ENCODE measurements around the gene RAI1.

RAI1 gene

DNA sequence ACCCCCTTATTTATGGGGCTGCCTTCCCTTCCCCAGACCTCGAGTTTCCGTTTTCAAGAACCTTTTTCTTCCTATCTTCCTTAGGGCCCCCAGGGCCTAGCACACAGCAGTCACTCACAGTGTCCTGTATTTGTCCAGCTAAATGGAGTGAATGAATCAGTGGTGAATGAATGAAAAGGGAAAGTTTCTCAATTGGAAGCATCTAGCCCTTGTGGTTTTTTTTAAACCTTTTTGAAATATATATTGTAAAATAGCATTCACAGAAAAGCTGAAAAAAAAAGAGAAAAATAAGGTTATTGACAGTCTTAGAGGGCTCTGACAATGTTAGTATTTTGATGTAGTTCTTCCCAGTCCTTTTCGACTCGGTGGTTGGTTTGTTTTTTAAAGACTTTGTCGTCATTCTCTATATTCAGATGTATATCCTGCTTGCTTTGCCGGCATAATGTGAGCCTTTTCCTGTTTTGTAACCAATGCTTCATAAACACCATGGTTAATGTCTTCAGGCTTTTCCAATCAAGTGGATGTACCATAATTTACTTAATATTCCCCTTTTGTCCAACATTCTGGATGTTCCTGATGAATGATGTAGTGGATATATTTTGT is 45.3 kb downstream of the RAI1 start:
- H3K27me3 ChIP-seq (ENCODE audit: control insufficient read depth, insufficient read depth, low read length) = no peaks in the 10 kb centered on the region
- H3K4me3 ChIP-seq (ENCODE audit: low read depth, low read length) = no peak overlapping the region
- H3K9ac ChIP-seq = no peak overlapping the region
- H3K4me1 ChIP-seq = peaks cover 15% of the 10 kb centered on the region
- TF ChIP-seq, protein P1, sequence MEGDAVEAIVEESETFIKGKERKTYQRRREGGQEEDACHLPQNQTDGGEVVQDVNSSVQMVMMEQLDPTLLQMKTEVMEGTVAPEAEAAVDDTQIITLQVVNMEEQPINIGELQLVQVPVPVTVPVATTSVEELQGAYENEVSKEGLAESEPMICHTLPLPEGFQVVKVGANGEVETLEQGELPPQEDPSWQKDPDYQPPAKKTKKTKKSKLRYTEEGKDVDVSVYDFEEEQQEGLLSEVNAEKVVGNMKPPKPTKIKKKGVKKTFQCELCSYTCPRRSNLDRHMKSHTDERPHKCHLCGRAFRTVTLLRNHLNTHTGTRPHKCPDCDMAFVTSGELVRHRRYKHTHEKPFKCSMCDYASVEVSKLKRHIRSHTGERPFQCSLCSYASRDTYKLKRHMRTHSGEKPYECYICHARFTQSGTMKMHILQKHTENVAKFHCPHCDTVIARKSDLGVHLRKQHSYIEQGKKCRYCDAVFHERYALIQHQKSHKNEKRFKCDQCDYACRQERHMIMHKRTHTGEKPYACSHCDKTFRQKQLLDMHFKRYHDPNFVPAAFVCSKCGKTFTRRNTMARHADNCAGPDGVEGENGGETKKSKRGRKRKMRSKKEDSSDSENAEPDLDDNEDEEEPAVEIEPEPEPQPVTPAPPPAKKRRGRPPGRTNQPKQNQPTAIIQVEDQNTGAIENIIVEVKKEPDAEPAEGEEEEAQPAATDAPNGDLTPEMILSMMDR (IDR thresholded peaks at IDR 0.05) = no peak
- no peaks in the 10 kb centered on the region for H3K36me3 ChIP-seq (ENCODE audit: control insufficient read depth, insufficient read depth, low read length)
- no peak overlapping the region for H3K27ac ChIP-seq
- no peak overlapping the region for H3K4me2 ChIP-seq (ENCODE audit: low read length)
- no peaks in the 10 kb centered on the region for H3K9me3 ChIP-seq (ENCODE audit: control insufficient read depth, low read length)
- H3K79me2 ChIP-seq = peaks cover 94% of the 10 kb centered on the region
- H2AFZ ChIP-seq = no peak overlapping the region

DNA sequence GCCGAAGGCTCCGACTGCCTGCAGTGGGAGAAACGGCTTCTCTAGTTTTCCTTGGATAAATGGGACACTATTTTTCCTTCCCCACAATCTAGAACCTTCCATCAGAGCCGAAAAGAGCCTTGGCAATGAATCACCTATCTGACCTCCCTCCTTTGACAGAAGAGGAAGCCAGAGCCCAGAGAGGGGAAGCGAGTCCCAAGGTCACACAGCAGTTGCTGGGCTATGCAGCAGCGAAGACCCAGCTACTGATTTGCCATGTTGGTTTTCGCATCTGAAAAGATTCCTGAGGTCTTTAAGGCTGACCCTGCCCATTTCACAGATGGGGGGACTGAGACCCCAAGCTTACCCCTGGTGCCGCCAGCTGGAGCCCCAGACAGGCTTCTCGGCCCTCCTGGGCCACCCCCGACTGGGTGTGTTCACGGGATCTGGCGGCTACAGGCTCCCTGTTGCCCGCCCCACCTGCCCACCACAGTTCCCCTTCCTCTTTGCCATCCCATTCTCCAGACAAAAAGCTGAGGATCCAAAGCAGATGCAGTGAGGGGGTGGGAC is 45.9 kb downstream of the RAI1 start:
- no peaks in the 10 kb centered on the region for H3K36me3 ChIP-seq (ENCODE audit: control insufficient read depth, insufficient read depth, low read length)
- H2AFZ ChIP-seq = no peak overlapping the region
- no peak overlapping the region for H3K9ac ChIP-seq
- peaks cover 15% of the 10 kb centered on the region for H3K4me1 ChIP-seq
- no peaks in the 10 kb centered on the region for H3K27me3 ChIP-seq (ENCODE audit: control insufficient read depth, insufficient read depth, low read length)
- H3K4me3 ChIP-seq (ENCODE audit: low read depth, low read length) = no peak overlapping the region
- H3K79me2 ChIP-seq = peaks cover 93% of the 10 kb centered on the region
- TF ChIP-seq, protein P1 (IDR thresholded peaks at IDR 0.05) = no peak
- no peaks in the 10 kb centered on the region for H3K9me3 ChIP-seq (ENCODE audit: control insufficient read depth, low read length)
- no peak overlapping the region for H3K27ac ChIP-seq
- no peak overlapping the region for H3K4me2 ChIP-seq (ENCODE audit: low read length)

DNA sequence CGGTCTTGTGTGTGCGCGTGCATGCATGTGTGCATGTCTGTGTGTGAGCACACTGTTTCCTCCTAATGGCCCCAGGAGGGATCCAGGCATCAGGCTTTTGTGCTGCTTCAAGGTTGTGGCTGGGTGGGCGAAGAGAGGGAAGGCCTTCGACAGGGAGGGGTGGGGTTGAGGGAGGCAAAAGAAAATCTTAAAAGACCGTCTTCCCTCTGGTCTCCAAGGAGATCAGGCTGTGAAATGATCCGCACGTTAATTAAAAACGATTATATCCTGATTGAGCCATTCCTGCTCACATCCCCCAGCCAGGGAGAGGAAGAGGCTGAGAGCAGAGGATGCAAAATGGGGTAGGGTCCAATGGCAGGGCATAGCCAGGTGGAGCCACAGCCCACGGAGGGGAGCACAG is 46.9 kb downstream of the RAI1 start:
- H3K4me3 ChIP-seq (ENCODE audit: low read depth, low read length) = no peak overlapping the region
- no peaks in the 10 kb centered on the region for H3K36me3 ChIP-seq (ENCODE audit: control insufficient read depth, insufficient read depth, low read length)
- peaks cover 90% of the 10 kb centered on the region for H3K79me2 ChIP-seq
- H3K27ac ChIP-seq = no peak overlapping the region
- peaks cover 11% of the 10 kb centered on the region for H3K4me1 ChIP-seq
- H3K9ac ChIP-seq = no peak overlapping the region
- H2AFZ ChIP-seq = no peak overlapping the region
- H3K27me3 ChIP-seq (ENCODE audit: control insufficient read depth, insufficient read depth, low read length) = no peaks in the 10 kb centered on the region
- TF ChIP-seq, protein P1 (IDR thresholded peaks at IDR 0.05) = no peak
- H3K9me3 ChIP-seq (ENCODE audit: control insufficient read depth, low read length) = no peaks in the 10 kb centered on the region
- no peak overlapping the region for H3K4me2 ChIP-seq (ENCODE audit: low read length)

DNA sequence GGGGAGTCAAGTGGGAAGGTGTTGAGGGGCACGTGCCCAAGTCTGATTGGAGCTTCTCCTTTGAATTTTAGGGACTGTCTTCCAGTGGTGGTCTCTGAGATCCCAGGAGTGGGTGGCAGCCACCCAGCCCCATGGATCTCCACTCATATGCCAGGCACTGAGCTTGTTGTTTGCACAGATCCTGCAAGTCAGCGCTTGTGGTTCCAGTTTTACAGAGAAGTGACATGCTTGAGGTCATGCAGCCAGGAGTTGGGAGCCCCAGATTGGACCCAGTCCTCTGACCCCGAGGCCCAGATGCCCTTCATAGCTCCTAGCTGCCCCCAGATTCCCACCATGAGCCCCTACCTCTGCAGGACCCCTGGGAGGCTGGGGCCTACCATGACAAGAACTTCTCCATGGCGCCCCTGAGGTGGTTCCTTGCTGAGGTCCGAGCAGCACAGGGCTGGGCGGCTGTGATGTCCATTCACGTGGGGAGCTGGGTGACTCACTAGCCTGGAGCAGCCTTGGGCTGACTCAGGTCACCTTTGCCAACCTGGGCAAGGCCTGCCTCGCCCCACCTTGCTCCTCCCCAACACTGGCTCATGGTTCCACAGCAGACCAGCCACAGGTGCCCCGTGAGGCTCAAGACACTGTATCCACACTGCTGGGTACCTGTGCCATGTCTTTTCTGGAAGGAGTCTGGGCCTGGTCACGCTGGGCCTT is 47.4 kb downstream of the RAI1 start:
- no peak overlapping the region for H3K4me2 ChIP-seq (ENCODE audit: low read length)
- no peaks in the 10 kb centered on the region for H3K27me3 ChIP-seq (ENCODE audit: control insufficient read depth, insufficient read depth, low read length)
- H3K4me1 ChIP-seq = peaks cover 10% of the 10 kb centered on the region
- TF ChIP-seq, protein P1 (IDR thresholded peaks at IDR 0.05) = no peak
- peaks cover 90% of the 10 kb centered on the region for H3K79me2 ChIP-seq
- no peak overlapping the region for H3K27ac ChIP-seq
- no peak overlapping the region for H3K4me3 ChIP-seq (ENCODE audit: low read depth, low read length)
- H2AFZ ChIP-seq = no peak overlapping the region
- no peaks in the 10 kb centered on the region for H3K9me3 ChIP-seq (ENCODE audit: control insufficient read depth, low read length)
- H3K36me3 ChIP-seq (ENCODE audit: control insufficient read depth, insufficient read depth, low read length) = no peaks in the 10 kb centered on the region
- H3K9ac ChIP-seq = no peak overlapping the region
